ENCODE results near the gene VPS45. TPM values are rescaled to one million over a fixed set of nuclear protein-coding genes. Genes with fewer than 3 reads are reported as not detected.

Gene VPS45
- total and polyA plus RNA-seq, 2 of the 4 experiments (the other 2 are of a cell fraction): 32.4 to 33.3 TPM

GRCh38 chr1:150132372-150132771 lies 64.8 kb downstream of the VPS45 start:
- Histone ChIP-seq H4K8ac (ENCODE audit: low read depth in 2 of 2, low read length in 2 of 2) (no peak overlapping the region), H3K4me3 (ENCODE audit: insufficient read depth, low read depth, low read length) (no peak overlapping the region), H2BK5ac (ENCODE audit: low read depth, low read length, poor library complexity, severe bottlenecking) (no peak overlapping the region), H3K23ac (ENCODE audit: low read depth, low read length) (no peak overlapping the region), H3K14ac (replicated peaks; ENCODE audit: low read depth, low read length) (no peak overlapping the region), H2BK20ac (ENCODE audit: low read depth, low read length) (no peak overlapping the region), H3K9me3 (ENCODE audit: control insufficient read depth, insufficient read depth, low read length) (no peaks in the 10 kb centered on the region), H3K4me2 (ENCODE audit: low read depth, low read length) (no peak overlapping the region), H3K9me1 (ENCODE audit: insufficient read depth, low read length) (no peaks in the 10 kb centered on the region), H3K27ac (ENCODE audit: insufficient read depth, low read length) (no peak overlapping the region), H3K9ac (ENCODE audit: low read depth, low read length) (no peak overlapping the region), H2AK5ac (ENCODE audit: low read depth, low read length) (no peak overlapping the region), H4K5ac (ENCODE audit: low read depth, low read length) (no peak overlapping the region), H3K4ac (ENCODE audit: low read depth, low read length) (no peak overlapping the region), H2BK15ac (ENCODE audit: low read depth, low read length) (no peak overlapping the region), H2AFZ (replicated peaks; ENCODE audit: low read length, poor library complexity) (no peak overlapping the region), H3K56ac (ENCODE audit: extremely low read depth, insufficient read depth, low read length) (no peak overlapping the region), H3K27me3 (ENCODE audit: control insufficient read depth, insufficient read depth, low read length) (no peaks in the 10 kb centered on the region), H3K36me3 (ENCODE audit: control insufficient read depth, insufficient read depth, low read length) (0 out of 2 replicates have a peak, but pooled peaks cover 2% of the 10 kb centered on the region), H4K91ac (ENCODE audit: insufficient read depth, low read depth, low read length) (no peak overlapping the region), H2AK9ac (replicated peaks; ENCODE audit: low read depth, low read length, poor library complexity) (no peak overlapping the region), H3K18ac (ENCODE audit: low read depth, low read length) (no peak overlapping the region), H3K4me1 (ENCODE audit: control insufficient read depth, insufficient read depth, low read length) (peaks cover 6% of the 10 kb centered on the region), H2BK120ac (ENCODE audit: low read depth, low read length) (no peak overlapping the region), H4K20me1 (ENCODE audit: insufficient read depth, low read length) (no peaks in the 10 kb centered on the region), H3K79me1 (ENCODE audit: low read depth in 1 of 2, low read length in 2 of 2) (no peaks in the 10 kb centered on the region; a peak in 2 of 4 replicates)
- ChIA-PET CTCF (no interaction called here), POLR2A (ENCODE audit: unreplicated experiment) (no interaction called here)
- dilution Hi-C loops (cut with HindIII; ENCODE audit: low sequenced_read_pairs, unreplicated experiment) (no loop called here), in situ Hi-C loops (cut with MboI; ENCODE audit: low sequenced_read_pairs) (no loop called here), intact Hi-C loops (cut with micrococcal nuclease) (no loop called here)
- ATAC-seq (ENCODE audit: low read depth): no peak
- peak; percentile 18 for DNase-seq
- WGBS, 2 experiments (ENCODE audit: extremely low coverage in 2 of 2, insufficient read length in 1 of 2): no CpG with 5 or more reads among the region's 1 CpG
- TF ChIP-seq NFE2L2 (IDR thresholded peaks at IDR 0.05; ENCODE audit: low read depth, low read length) (no peak), RCOR1 (IDR thresholded peaks at IDR 0.05; ENCODE audit: insufficient replicate concordance, low read length) (no peak), RFX5 (IDR thresholded peaks at IDR 0.05; ENCODE audit: low read depth, low read length) (no peak), MAZ (IDR thresholded peaks at IDR 0.05; ENCODE audit: borderline replicate concordance, low read depth, low read length) (no peak), SMC3 (IDR thresholded peaks at IDR 0.05; ENCODE audit: low read depth, low read length) (no peak), FOS (IDR thresholded peaks at IDR 0.05; ENCODE audit: low read depth, low read length) (no peak), CHD1 (IDR thresholded peaks at IDR 0.05; ENCODE audit: low read depth, low read length) (no peak), USF2 (IDR thresholded peaks at IDR 0.05; ENCODE audit: low read depth, low read length) (no peak), MXI1 (IDR thresholded peaks at IDR 0.05; ENCODE audit: borderline replicate concordance, low read depth, low read length) (no peak), ELK1 (IDR thresholded peaks at IDR 0.05; ENCODE audit: borderline replicate concordance, low read depth, low read length) (no peak), MAFK (IDR thresholded peaks at IDR 0.05; ENCODE audit: low read depth, low read length) (no peak)
- BruUV-seq (replicated peaks): no TSS peak
